Measurements from ENCODE around the gene APLNR. TPM values are rescaled to one million over a fixed set of nuclear protein-coding genes. Genes with fewer than 3 reads are reported as not detected.

Gene APLNR
- total RNA-seq, result 0.03 and 0.39 TPM in 2 replicates

DNA sequence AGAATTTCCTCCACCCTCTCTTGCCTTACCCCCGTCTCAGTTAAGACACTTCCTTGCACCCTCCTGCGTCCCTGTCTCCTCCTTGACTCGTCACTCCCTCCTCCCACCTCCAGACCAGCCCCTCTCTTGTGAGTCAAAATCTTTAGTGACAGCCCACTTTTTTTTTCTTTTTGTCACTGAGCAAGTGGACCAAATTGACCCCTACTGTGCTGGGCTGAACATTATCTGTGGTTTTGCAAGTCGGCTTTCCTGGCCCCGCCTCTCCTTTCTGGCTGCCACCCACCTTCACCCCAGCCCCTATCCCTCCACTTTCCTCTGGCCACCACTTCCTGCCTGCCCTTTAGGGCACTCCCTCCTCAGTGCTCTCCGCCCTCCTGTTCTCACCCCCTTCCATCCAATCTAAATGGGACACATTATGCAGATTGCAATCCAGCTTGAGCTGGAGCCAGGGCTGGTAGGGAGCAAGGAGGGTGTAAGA lies at the start of gene APLNR:
Gene APLNR (minus strand): TSS at position 47 of the 478 bp plus-strand sequence. CDS start 246 bp downstream, outside the sequence.

Other genes starting within 250 kb of the APLNR start
- not detected in 2 replicates for gene OR5AK2, start 248.3 kb downstream of the APLNR start, total RNA-seq
- gene LRRC55, start 55.3 kb downstream of the APLNR start, total RNA-seq, result not detected in 2 replicates
- gene TNKS1BP1, start 87.7 kb upstream of the APLNR start, total RNA-seq, result 89.9 and 90.3 TPM in 2 replicates
- gene SSRP1, start 98.6 kb upstream of the APLNR start, total RNA-seq, result 49.5 and 59.6 TPM in 2 replicates
- gene P2RX3, start 101.1 kb upstream of the APLNR start, total RNA-seq, result not detected in 2 replicates
- not detected in 2 replicates for gene PRG3, start 143.9 kb upstream of the APLNR start, total RNA-seq
- gene PRG2, start 153.4 kb upstream of the APLNR start, total RNA-seq, result 0.26 and 0.73 TPM in 2 replicates
- gene SLC43A3, start 189.9 kb upstream of the APLNR start, total RNA-seq, result 18.2 and 21.3 TPM in 2 replicates
- 0.13 TPM in 1 of 2 replicates, not detected in the other for gene RTN4RL2, start 223.3 kb upstream of the APLNR start, total RNA-seq

Data from smooth muscle cell of the pulmonary artery (primary cell).